Neural progenitor cell (in vitro differentiated cells): ENCODE data around the gene KIF24.

Experiments used
- EZH2 ChIP-seq: fragments of 200-600 bp; sonication (generic); IDR thresholded peaks from 2 replicates; pipeline ENCODE4 v1.6.1; 2017; ENCODE audit warnings: antibody characterized with exemption, mild to moderate bottlenecking, moderate library complexity
- EZH2phosphoT487 ChIP-seq: fragments of 200-600 bp; sonication (generic); IDR thresholded peaks from 2 replicates; pipeline ENCODE4 v1.6.1; 2017; ENCODE audit warnings: antibody characterized with exemption
- TF ChIP-seq, protein P1 (sequence below): fragments of 200-600 bp; sonication (generic); IDR thresholded peaks from 2 replicates; pipeline ENCODE4 v1.5.1; 2017; ENCODE audit warnings: antibody characterized with exemption, mild to moderate bottlenecking

DNA sequence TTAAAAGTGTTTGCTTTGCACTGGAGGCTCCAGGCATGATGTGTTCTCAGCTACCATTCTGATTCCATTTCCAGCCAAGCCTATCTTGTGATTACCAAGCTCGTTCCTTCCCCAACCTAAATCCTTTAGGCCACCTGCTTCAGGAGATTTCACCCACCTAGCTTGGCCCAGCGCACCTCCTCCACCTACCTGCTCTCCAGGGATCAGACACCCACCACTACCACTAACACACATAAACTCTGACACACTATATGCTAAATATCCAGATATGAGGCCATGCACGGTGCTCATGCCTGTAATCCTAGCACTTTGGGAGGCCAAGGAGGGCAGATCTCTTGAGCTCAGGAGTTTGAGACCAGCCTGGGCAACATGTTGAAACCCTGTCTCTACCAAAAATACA, 45.3 kb upstream of the KIF24 start:
- TF ChIP-seq, protein P1, sequence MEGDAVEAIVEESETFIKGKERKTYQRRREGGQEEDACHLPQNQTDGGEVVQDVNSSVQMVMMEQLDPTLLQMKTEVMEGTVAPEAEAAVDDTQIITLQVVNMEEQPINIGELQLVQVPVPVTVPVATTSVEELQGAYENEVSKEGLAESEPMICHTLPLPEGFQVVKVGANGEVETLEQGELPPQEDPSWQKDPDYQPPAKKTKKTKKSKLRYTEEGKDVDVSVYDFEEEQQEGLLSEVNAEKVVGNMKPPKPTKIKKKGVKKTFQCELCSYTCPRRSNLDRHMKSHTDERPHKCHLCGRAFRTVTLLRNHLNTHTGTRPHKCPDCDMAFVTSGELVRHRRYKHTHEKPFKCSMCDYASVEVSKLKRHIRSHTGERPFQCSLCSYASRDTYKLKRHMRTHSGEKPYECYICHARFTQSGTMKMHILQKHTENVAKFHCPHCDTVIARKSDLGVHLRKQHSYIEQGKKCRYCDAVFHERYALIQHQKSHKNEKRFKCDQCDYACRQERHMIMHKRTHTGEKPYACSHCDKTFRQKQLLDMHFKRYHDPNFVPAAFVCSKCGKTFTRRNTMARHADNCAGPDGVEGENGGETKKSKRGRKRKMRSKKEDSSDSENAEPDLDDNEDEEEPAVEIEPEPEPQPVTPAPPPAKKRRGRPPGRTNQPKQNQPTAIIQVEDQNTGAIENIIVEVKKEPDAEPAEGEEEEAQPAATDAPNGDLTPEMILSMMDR = no peak
- TF ChIP-seq EZH2 (no peak), EZH2phosphoT487 (no peak)
